Activated CD4-positive, alpha-beta T cell treated with anti-CD3 and anti-CD28 coated beads for 24 hours (primary cell): ENCODE measurements around the gene HAVCR1.
A peak's percentile ranks its signal among the peaks of the same experiment; 100 is the strongest.
"Not testable (repeated sequence)": the region's sequence is repeated elsewhere in the genome, so short reads cannot be mapped to it uniquely, and the experiment has no call there.

Experiments
- DNase-seq, 2 donors: peaks; one replicate each; pipeline ENCODE4 v3.0.0-alpha.2; 2020; ENCODE audit warnings: low read depth in 2 of 2

Gene HAVCR1

DNA sequence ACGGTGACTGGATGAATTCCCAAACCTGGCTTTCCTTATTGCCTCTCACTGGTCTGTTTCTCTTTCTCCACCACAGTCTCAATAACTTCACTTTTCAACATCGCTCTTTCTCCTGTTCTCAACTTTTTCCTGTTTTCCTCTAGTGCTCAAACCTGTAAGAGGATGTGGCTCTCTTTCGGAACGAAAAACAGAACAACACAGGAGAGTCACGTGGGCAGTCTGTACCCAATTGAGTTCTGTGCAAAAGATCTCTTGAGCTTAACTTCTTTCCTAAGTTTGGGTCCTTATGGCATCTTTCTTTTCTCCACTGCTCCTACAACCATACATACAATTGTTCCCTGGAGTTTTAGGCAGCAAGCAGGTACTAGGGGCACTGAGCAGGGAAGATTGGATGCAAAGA lies 8.9 kb downstream of the HAVCR1 start:
- DNase-seq, result no peak

GRCh38 chr5:157049605-157050004 lies 9.3 kb downstream of the HAVCR1 start:
- no peak for DNase-seq

GRCh38 chr5:157047898-157048297 lies 11.0 kb downstream of the HAVCR1 start:
- no peak for DNase-seq

DNA sequence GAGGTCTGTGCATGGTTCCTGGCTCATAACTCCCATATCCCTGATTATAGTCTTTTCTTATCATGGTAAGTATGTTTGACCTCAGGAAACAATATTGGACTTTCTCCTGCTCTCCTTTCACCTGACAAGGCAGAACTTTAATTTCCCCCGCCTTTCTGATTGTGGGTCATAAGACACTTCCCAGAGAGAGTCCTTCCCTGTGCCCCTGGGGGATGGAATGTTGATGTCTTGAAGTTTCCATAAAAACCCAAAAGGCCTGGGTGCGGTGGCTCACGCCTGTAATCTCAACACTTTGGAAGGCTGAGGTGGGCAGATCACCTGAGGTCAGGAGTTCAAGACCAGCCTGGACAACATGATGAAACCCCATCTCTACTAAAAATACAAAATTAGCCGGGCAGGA lies 11.9 kb downstream of the HAVCR1 start:
- not testable (repeated sequence) for DNase-seq

DNA sequence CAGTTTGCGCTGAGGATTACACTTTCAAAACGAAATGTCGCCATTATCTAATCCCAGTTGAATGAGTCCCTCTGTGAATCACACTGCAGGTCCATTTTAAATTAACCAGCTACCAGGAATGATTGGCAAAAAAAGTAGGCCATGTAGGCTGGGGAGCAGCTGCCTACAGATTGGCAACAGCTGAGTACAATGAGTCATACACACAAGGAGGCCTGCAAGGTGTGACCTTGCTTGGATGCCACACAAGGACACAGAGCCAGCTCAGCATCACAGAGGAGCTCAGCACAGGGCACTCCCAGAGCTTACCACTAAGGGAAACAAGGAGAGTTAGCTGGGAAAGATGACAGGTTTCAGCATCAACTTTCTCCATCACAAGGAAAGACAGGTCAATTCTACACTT lies 12.9 kb downstream of the HAVCR1 start:
- no peak for DNase-seq

GRCh38 chr5:157045601-157046000 lies 13.3 kb downstream of the HAVCR1 start:
- no peak for DNase-seq

DNA sequence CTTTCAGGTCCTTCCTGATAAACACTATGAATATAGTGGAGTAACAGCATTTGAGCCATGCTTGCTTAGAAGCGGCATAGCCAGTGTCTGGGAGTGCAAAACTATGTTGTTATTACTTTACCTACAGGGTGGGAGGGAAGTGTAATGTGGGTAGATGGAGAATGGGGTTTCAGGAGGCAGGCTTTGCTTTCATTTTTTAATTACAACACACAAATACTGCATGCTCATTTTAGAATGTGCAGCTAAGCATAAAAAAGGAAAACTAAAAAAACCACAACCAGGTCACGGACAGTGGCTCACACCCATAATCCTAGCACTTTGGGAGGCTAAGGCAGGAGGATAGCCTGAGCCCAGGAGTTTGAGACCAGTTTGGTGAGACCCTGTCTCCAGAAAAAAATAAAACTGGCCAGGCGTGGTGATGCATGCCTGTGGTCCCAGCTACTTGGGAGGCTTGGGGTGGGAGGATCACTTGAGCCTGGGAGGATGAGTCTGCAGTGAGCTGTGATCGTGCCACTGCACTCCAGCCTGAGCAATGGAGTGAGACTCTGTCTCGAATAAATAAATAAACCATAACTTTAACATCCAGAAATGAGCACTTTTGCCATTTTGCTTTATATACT lies 20.2 kb downstream of the HAVCR1 start:
- DNase-seq, result no peak

GRCh38 chr5:157034106-157035072 lies 24.5 kb downstream of the HAVCR1 start:
- not testable (repeated sequence) for DNase-seq

- DNase-seq, result no peak
Measured at GRCh38 chr5:157033071-157033583, 25.8 kb downstream of the HAVCR1 start.

DNA sequence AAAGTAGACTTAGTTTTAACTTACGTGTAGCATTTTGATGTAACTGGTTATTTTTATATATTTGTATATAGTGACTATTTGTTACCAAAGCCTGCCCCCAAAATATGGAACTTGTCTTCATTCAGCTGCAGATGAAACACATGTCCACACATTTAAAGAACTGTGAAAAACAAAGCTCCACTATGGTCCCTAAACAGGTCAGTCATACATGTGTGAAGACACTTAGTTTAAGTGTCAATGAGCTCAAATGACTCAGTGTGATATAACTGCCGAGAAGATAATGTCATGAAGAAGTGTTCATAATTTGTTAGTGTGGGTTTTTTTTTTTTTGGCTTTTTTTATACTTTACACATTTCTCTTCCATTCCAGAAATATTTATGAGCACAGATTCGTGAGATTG lies 28.2 kb downstream of the HAVCR1 start:
- DNase-seq, result no peak

DNA sequence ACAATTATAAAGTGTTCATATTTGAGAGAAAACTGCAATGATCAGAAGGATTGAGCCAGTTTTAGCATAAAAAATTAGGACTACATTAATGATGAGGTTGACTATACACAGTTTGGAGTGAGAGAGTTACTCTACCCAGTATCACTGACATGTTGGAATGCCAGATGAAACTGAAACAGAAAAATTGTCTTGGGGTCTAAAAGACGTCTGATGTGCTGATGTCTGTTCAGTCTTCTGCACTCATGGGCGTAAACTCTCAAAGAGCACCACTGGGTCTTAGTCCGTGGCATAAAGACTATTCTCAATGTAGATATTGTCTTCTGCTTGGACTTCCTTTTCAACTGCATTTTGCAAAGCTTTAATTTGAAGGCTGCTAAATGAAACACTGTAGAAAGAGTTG lies 29.5 kb downstream of the HAVCR1 start:
- DNase-seq, result no peak

DNA sequence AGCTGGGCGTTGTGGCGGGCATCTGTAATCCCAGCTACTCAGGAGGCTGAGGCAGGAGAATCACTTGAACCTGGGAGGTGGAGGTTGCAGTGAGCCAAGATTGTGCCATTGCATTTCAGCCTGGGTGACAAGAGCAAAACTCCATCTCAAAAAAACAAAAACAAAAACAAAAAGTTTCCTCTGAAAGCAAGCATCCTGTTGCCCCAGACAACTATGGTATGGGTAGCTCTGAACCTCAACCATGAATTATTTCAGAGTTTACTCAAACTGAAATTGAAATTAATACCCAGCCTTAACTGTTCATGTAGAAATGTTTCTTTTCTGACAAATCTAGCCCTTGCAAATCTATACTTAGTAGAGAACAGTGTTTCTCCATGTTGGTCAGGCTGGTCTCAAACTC lies 31.3 kb downstream of the HAVCR1 start:
- DNase-seq, result not testable (repeated sequence)

GRCh38 chr5:157026789-157027424 lies 32.0 kb downstream of the HAVCR1 start:
- no peak for DNase-seq

GRCh38 chr5:157025093-157025698 lies 33.7 kb downstream of the HAVCR1 start:
- peak; percentile 23 to 45 for DNase-seq

DNA sequence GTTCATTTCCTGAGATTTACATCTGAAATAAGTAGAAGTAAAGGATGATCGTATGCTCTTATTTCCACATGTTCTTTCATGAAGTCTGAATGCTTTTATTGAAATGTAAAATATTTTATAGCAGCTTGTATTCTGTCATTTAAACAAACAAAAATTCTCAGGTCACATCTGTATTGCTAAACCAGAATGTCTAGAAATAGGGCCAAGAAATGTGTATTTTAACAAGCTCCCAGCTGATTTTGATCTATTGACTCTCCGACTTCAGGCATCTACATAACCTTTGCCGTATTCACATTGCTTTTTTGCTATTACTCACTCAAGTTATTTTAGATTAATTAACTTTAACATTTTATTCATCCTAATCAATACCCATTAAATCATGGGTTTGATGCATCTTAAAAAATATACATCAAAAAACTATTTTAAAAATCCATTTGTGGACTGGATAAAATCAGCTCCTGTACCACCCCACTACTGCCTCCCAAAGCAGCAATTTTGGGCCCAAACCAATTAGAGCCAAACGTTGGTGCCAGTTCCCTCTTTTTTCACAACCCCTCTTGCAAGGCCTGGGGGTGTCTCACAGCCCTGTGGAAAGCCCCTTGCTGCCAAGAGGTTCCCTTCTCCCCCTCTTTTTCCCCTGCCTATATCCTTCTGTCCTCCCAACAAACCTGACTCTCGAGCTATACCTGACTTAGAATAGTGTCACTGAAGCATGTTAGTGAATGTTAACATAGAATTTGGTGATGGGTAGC lies 34.5 kb downstream of the HAVCR1 start:
- DNase-seq, result no peak

DNA sequence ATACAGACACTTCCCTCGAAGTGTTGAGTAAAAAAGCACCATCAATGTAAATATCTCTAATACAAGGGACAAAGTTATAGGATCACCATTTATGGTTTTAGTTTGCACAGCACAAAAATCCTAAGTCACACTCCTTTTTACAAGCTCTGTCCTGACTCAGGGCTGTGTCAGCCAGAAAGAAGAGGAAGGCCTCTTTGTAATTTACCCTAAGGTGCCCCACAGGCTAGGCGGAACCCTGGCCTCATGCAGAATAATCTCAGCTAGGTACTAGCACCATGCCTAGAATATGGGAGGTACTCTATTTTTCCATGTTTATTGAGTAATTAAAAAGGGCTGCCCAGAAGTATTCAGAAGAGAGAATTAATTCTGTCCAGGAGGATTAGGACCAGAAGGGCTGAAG lies 36.9 kb downstream of the HAVCR1 start:
- no peak for DNase-seq

- no peak for DNase-seq
Measured at GRCh38 chr5:157020511-157021222, 38.2 kb downstream of the HAVCR1 start.

GRCh38 chr5:157020002-157020401 lies 38.9 kb downstream of the HAVCR1 start:
- DNase-seq, result no peak

GRCh38 chr5:157014143-157014542 lies 44.8 kb downstream of the HAVCR1 start:
- not testable (repeated sequence) for DNase-seq

GRCh38 chr5:157006262-157006661 lies 52.7 kb downstream of the HAVCR1 start:
- DNase-seq, result no peak
